CD8-positive, alpha-beta memory T cell (primary cell): ENCODE measurements around the gene HBB. TPM values are rescaled to one million over a fixed set of nuclear protein-coding genes. Genes with fewer than 3 reads are reported as not detected.

ENCODE experiments used
- CTCF ChIA-PET: fragments of 350-600 bp; sonication (Branson Sonifier 250); formaldehyde crosslinking; loops from one replicate; lab custom pipeline; 2021; ENCODE audit warnings: antibody characterized with exemption; lab: Charles Lee
- POLR2A ChIA-PET: fragments of 350-600 bp; sonication (Branson Sonifier 250); formaldehyde crosslinking; loops from one replicate; lab custom pipeline; 2021; ENCODE audit warnings: antibody characterized with exemption; lab: Charles Lee
- DNase-seq, 5 donors: peaks; one replicate each; pipeline versions ENCODE4 v3.0.0 to v3.0.0-alpha.2; 2020 to 2022; ENCODE audit warnings: mixed read lengths in 1 of 5
- H3K27ac ChIP-seq: one replicate; pipeline ENCODE4 v1.7.0; 2013; ENCODE audit warnings: low read depth, mild to moderate bottlenecking, low read length, moderate library complexity
- H3K27me3 ChIP-seq: 2 replicates; pipeline ENCODE4 v1.7.0; 2013; ENCODE audit warnings: low read length, mild to moderate bottlenecking; ENCODE audit not compliant: insufficient read depth, poor library complexity, severe bottlenecking
- H3K36me3 ChIP-seq: 2 replicates; pipeline ENCODE4 v1.7.0; 2013; ENCODE audit warnings: mild to moderate bottlenecking, low read length, moderate library complexity; ENCODE audit not compliant: insufficient read depth
- H3K4me1 ChIP-seq: 2 replicates; pipeline ENCODE4 v1.7.0; 2013; ENCODE audit warnings: mild to moderate bottlenecking, low read length, moderate library complexity; ENCODE audit not compliant: insufficient read depth
- H3K4me3 ChIP-seq: 2 replicates; pipeline ENCODE4 v1.7.0; 2013; ENCODE audit warnings: mild to moderate bottlenecking, low read length
- H3K9me3 ChIP-seq: 2 replicates; pipeline ENCODE4 v1.7.0; 2013; ENCODE audit warnings: mild to moderate bottlenecking, low read length
- H3K27ac Mint-ChIP-seq, 8 donors: one replicate each; pipeline ENCODE4 v1.8.0; 2020 to 2021; ENCODE audit warnings: mixed read lengths in 8 of 8, mild to moderate bottlenecking in 6 of 8, inconsistent platforms in 3 of 8, moderate library complexity in 3 of 8
- H3K27me3 Mint-ChIP-seq, 2 donors: one replicate each; pipeline ENCODE4 v1.8.0; 2020 to 2021; ENCODE audit warnings: mixed read lengths in 2 of 2, mild to moderate bottlenecking in 1 of 2, moderate library complexity in 1 of 2
- H3K36me3 Mint-ChIP-seq, 3 donors: one replicate each; pipeline ENCODE4 v1.8.0; 2020 to 2021; ENCODE audit warnings: mixed read lengths in 3 of 3, inconsistent platforms in 1 of 3, mild to moderate bottlenecking in 1 of 3
- H3K4me1 Mint-ChIP-seq, 3 donors: one replicate each; pipeline ENCODE4 v1.8.0; 2020 to 2021; ENCODE audit warnings: mixed read lengths in 3 of 3, inconsistent platforms in 1 of 3, mild to moderate bottlenecking in 1 of 3
- H3K4me3 Mint-ChIP-seq, 7 donors: one replicate each; pipeline ENCODE4 v1.8.0; 2020 to 2021; ENCODE audit warnings: mixed read lengths in 7 of 7, mild to moderate bottlenecking in 6 of 7, moderate library complexity in 4 of 7, inconsistent platforms in 2 of 7
- H3K9me3 Mint-ChIP-seq, 5 donors: one replicate each; pipeline ENCODE4 v1.8.0; 2020 to 2022; ENCODE audit warnings: mixed read lengths in 5 of 5, mild to moderate bottlenecking in 3 of 5, moderate library complexity in 2 of 5, inconsistent platforms in 1 of 5
- polyA plus RNA-seq: library from polyadenylated mRNA; unstranded; fragments of 300-500 nt; fragmentation: Illumina TruSeq; gene quantifications from one replicate; pipeline ENCODE4 v1.2.3, GENCODE V29; 2021
- total RNA-seq, 2 experiments: library from RNA; stranded (reverse); gene quantifications; one replicate each; pipeline ENCODE4 v1.2.3, GENCODE V29; 2021

HBB gene
- total and polyA plus RNA-seq, 3 experiments from 2014 or later, result not detected

- no peaks in the 10 kb centered on the region for H3K36me3 ChIP-seq
- no peaks in the 10 kb centered on the region for H3K36me3 Mint-ChIP-seq
- DNase-seq, result no peak
- no peak overlapping the region for H3K4me3 Mint-ChIP-seq
- H3K4me1 Mint-ChIP-seq, result peaks cover 0 to under 1% (median 0%) of the 10 kb centered on the region in 3 donors
- CTCF ChIA-PET, result no interaction called here
- H3K9me3 ChIP-seq, result no peaks in the 10 kb centered on the region
- no peak overlapping the region for H3K4me3 ChIP-seq
- no peaks in the 10 kb centered on the region for H3K27me3 ChIP-seq
- POLR2A ChIA-PET, result no interaction called here
- peaks cover 0 to 2% of the 10 kb centered on the region in 2 donors for H3K27me3 Mint-ChIP-seq
- no peak overlapping the region for H3K27ac ChIP-seq
- H3K27ac Mint-ChIP-seq, result no peak overlapping the region
- no peaks in the 10 kb centered on the region for H3K4me1 ChIP-seq
- no peaks in the 10 kb centered on the region for H3K9me3 Mint-ChIP-seq
Measured at GRCh38 chr11:5229356-5229755, 2.5 kb upstream of the HBB start.

GRCh38 chr11:5228124-5228523 lies 1.3 kb upstream of the HBB start:
- no peak overlapping the region for H3K27ac ChIP-seq
- DNase-seq, result no peak
- no peaks in the 10 kb centered on the region for H3K36me3 ChIP-seq
- ChIA-PET CTCF (no interaction called here), POLR2A (no interaction called here)
- Mint-ChIP-seq H3K27me3 (no peaks in the 10 kb centered on the region), H3K4me3 (no peak overlapping the region), H3K9me3 (peaks cover 0 to 2% (median 0%) of the 10 kb centered on the region in 5 donors), H3K36me3 (no peaks in the 10 kb centered on the region), H3K4me1 (no peaks in the 10 kb centered on the region), H3K27ac (no peak overlapping the region)
- H3K9me3 ChIP-seq, result no peaks in the 10 kb centered on the region
- H3K4me3 ChIP-seq, result no peak overlapping the region
- no peaks in the 10 kb centered on the region for H3K27me3 ChIP-seq
- no peaks in the 10 kb centered on the region for H3K4me1 ChIP-seq

DNA sequence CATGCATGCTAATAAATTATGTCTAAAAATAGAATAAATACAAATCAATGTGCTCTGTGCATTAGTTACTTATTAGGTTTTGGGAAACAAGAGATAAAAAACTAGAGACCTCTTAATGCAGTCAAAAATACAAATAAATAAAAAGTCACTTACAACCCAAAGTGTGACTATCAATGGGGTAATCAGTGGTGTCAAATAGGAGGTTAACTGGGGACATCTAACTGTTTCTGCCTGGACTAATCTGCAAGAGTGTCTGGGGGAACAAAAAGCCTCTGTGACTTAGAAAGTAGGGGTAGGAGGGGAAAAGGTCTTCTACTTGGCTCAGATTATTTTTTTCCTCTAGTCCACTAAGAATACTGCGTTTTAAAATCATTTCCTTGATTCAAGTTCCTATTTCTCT lies 810 bp upstream of the HBB start:
- Mint-ChIP-seq H3K36me3 (no peaks in the 10 kb centered on the region), H3K9me3 (peaks cover 0 to 2% (median 0%) of the 10 kb centered on the region in 5 donors), H3K27ac (no peak overlapping the region), H3K4me3 (no peak overlapping the region), H3K27me3 (no peaks in the 10 kb centered on the region), H3K4me1 (no peaks in the 10 kb centered on the region)
- no peak for DNase-seq
- POLR2A ChIA-PET, result no interaction called here
- H3K4me3 ChIP-seq, result no peak overlapping the region
- H3K36me3 ChIP-seq, result no peaks in the 10 kb centered on the region
- H3K4me1 ChIP-seq, result no peaks in the 10 kb centered on the region
- H3K27me3 ChIP-seq, result no peaks in the 10 kb centered on the region
- no peaks in the 10 kb centered on the region for H3K9me3 ChIP-seq
- H3K27ac ChIP-seq, result no peak overlapping the region
- CTCF ChIA-PET, result no interaction called here

GRCh38 chr11:5225480-5225871 lies 1.4 kb downstream of the HBB start:
- Histone ChIP-seq H3K9me3 (no peaks in the 10 kb centered on the region), H3K36me3 (no peaks in the 10 kb centered on the region), H3K27me3 (no peaks in the 10 kb centered on the region), H3K4me3 (no peak overlapping the region), H3K27ac (no peak overlapping the region), H3K4me1 (no peaks in the 10 kb centered on the region)
- ChIA-PET CTCF (no interaction called here), POLR2A (no interaction called here)
- Mint-ChIP-seq H3K4me1 (no peaks in the 10 kb centered on the region), H3K27ac (no peak overlapping the region), H3K36me3 (peaks cover 0 to 1% (median 0%) of the 10 kb centered on the region in 3 donors), H3K4me3 (no peak overlapping the region), H3K9me3 (peaks cover 0 to 3% (median 2%) of the 10 kb centered on the region in 5 donors), H3K27me3 (no peaks in the 10 kb centered on the region)
- no peak for DNase-seq

GRCh38 chr11:5224538-5225479 lies 2.1 kb downstream of the HBB start:
- Histone ChIP-seq H3K9me3 (no peaks in the 10 kb centered on the region), H3K4me1 (no peaks in the 10 kb centered on the region), H3K36me3 (no peaks in the 10 kb centered on the region), H3K27me3 (no peaks in the 10 kb centered on the region), H3K4me3 (no peak overlapping the region), H3K27ac (no peak overlapping the region)
- no peaks in the 10 kb centered on the region for H3K4me1 Mint-ChIP-seq
- no peak overlapping the region for H3K4me3 Mint-ChIP-seq
- peaks cover 0 to 6% (median 3%) of the 10 kb centered on the region in 5 donors for H3K9me3 Mint-ChIP-seq
- ChIA-PET POLR2A (no interaction called here), CTCF (no interaction called here)
- DNase-seq, result no peak
- no peaks in the 10 kb centered on the region for H3K27me3 Mint-ChIP-seq
- H3K27ac Mint-ChIP-seq, result no peak overlapping the region
- peaks cover 0 to 1% (median 0%) of the 10 kb centered on the region in 3 donors for H3K36me3 Mint-ChIP-seq

GRCh38 chr11:5223686-5224085 lies 3.2 kb downstream of the HBB start:
- H3K4me3 ChIP-seq, result no peak overlapping the region
- CTCF ChIA-PET, result no interaction called here
- Mint-ChIP-seq H3K27ac (no peak overlapping the region), H3K9me3 (peaks cover 0 to 12% (median 3%) of the 10 kb centered on the region in 5 donors), H3K4me1 (no peaks in the 10 kb centered on the region), H3K36me3 (peaks cover 0 to 1% (median 0%) of the 10 kb centered on the region in 3 donors), H3K27me3 (no peaks in the 10 kb centered on the region), H3K4me3 (no peak overlapping the region)
- H3K27ac ChIP-seq, result no peak overlapping the region
- no peaks in the 10 kb centered on the region for H3K27me3 ChIP-seq
- POLR2A ChIA-PET, result no interaction called here
- no peaks in the 10 kb centered on the region for H3K9me3 ChIP-seq
- no peaks in the 10 kb centered on the region for H3K36me3 ChIP-seq
- H3K4me1 ChIP-seq, result no peaks in the 10 kb centered on the region
- no peak for DNase-seq

GRCh38 chr11:5223146-5223545 lies 3.7 kb downstream of the HBB start:
- H3K9me3 ChIP-seq, result no peaks in the 10 kb centered on the region
- H3K36me3 Mint-ChIP-seq, result peaks cover 0 to 1% (median 0%) of the 10 kb centered on the region in 3 donors
- H3K27ac Mint-ChIP-seq, result no peak overlapping the region
- no peak for DNase-seq
- H3K27me3 Mint-ChIP-seq, result no peaks in the 10 kb centered on the region
- no peaks in the 10 kb centered on the region for H3K4me1 ChIP-seq
- H3K36me3 ChIP-seq, result no peaks in the 10 kb centered on the region
- ChIA-PET POLR2A (no interaction called here), CTCF (no interaction called here)
- H3K4me3 Mint-ChIP-seq, result no peak overlapping the region
- H3K27ac ChIP-seq, result no peak overlapping the region
- H3K4me1 Mint-ChIP-seq, result no peaks in the 10 kb centered on the region
- peaks cover 0 to 12% (median 3%) of the 10 kb centered on the region in 5 donors for H3K9me3 Mint-ChIP-seq
- no peak overlapping the region for H3K4me3 ChIP-seq
- no peaks in the 10 kb centered on the region for H3K27me3 ChIP-seq

GRCh38 chr11:5210376-5210885 lies 16.4 kb downstream of the HBB start:
- no peaks in the 10 kb centered on the region for H3K27me3 ChIP-seq
- no peak for DNase-seq
- no peak overlapping the region for H3K27ac ChIP-seq
- CTCF ChIA-PET, result no interaction called here
- no peaks in the 10 kb centered on the region for H3K36me3 ChIP-seq
- Mint-ChIP-seq H3K4me1 (no peaks in the 10 kb centered on the region), H3K27me3 (peaks cover 0 to 5% of the 10 kb centered on the region in 2 donors), H3K4me3 (no peak overlapping the region), H3K27ac (no peak overlapping the region), H3K9me3 (no peaks in the 10 kb centered on the region), H3K36me3 (no peaks in the 10 kb centered on the region)
- POLR2A ChIA-PET, result no interaction called here
- H3K4me3 ChIP-seq, result no peak overlapping the region
- no peaks in the 10 kb centered on the region for H3K9me3 ChIP-seq
- H3K4me1 ChIP-seq, result no peaks in the 10 kb centered on the region
